ENCODE results near the gene ATP2B3. TPM values are rescaled to one million over a fixed set of nuclear protein-coding genes. Genes with fewer than 3 reads are reported as not detected.

The ATP2B3 gene
- polyA plus RNA-seq, 3 donors: 0.01 TPM; not detected in 2

- no peak overlapping the region for H3K27ac ChIP-seq (ENCODE audit: low read depth in 1 of 2, low read length in 2 of 2)
- Mint-ChIP-seq H3K4me3 (no peak overlapping the region), H3K27me3 (ENCODE audit: low read depth in 3 of 3) (peaks cover 0 to 6% (median 4%) of the 10 kb centered on the region in 3 donors), H3K36me3 (no peaks in the 10 kb centered on the region), H3K27ac (no peak overlapping the region), H3K4me1 (no peaks in the 10 kb centered on the region), H3K9me3 (peaks cover 0 to 21% (median 10%) of the 10 kb centered on the region in 7 donors)
- no peak for DNase-seq
- no peak overlapping the region for H3K4me2 ChIP-seq (replicated peaks; ENCODE audit: extremely low read depth, low read length, poor library complexity, severe bottlenecking)
- WGBS (ENCODE audit: insufficient coverage): no CpG with 5 or more reads among the region's 12 CpGs
- intact Hi-C loops (cut with micrococcal nuclease): no loop called here
- no peaks in the 10 kb centered on the region for H3K27me3 ChIP-seq (ENCODE audit: control insufficient read depth in 2 of 2, insufficient read depth in 2 of 2, low read length in 2 of 2)
- H3K36me3 ChIP-seq (replicated peaks in 1 of 2; ENCODE audit: control insufficient read depth in 1 of 2, insufficient read depth in 2 of 2, low read length in 2 of 2): no peaks in the 10 kb centered on the region
- H3K79me2 ChIP-seq (ENCODE audit: insufficient read depth, low read length): no peaks in the 10 kb centered on the region
- no peak overlapping the region for H3K4me3 ChIP-seq (replicated peaks in 1 of 3; ENCODE audit: low read depth in 2 of 3, low read length in 3 of 3)
- peaks cover 0 to 14% of the 10 kb centered on the region in 2 donors for H3K9me3 ChIP-seq (replicated peaks in 1 of 2; ENCODE audit: control insufficient read depth in 1 of 2, insufficient read depth in 1 of 2, low read length in 2 of 2)
- H3K9ac ChIP-seq (ENCODE audit: insufficient read depth, low read length, poor library complexity, severe bottlenecking): no peak overlapping the region
- H2AFZ ChIP-seq (ENCODE audit: insufficient read depth, low read depth, low read length, poor library complexity, severe bottlenecking): no peak overlapping the region
- no peaks in the 10 kb centered on the region for H3K4me1 ChIP-seq (ENCODE audit: control insufficient read depth in 1 of 2, insufficient read depth in 2 of 2, low read length in 2 of 2)
- no peak for TF ChIP-seq CTCF (IDR thresholded peaks at IDR 0.05)
- H4K20me1 ChIP-seq (ENCODE audit: insufficient read depth, low read length): no peaks in the 10 kb centered on the region
These were observed 111.2 kb downstream of the ATP2B3 start for GRCh38 chrX:153628665-153629064.

- Mint-ChIP-seq H3K4me3 (no peak overlapping the region), H3K4me1 (no peaks in the 10 kb centered on the region), H3K36me3 (no peaks in the 10 kb centered on the region), H3K27ac (no peak overlapping the region), H3K27me3 (ENCODE audit: low read depth in 3 of 3) (peaks cover 2 to 7% (median 6%) of the 10 kb centered on the region in 3 donors), H3K9me3 (peaks cover 0 to 21% (median 10%) of the 10 kb centered on the region in 7 donors)
- 100% methylated on average over 2 of the region's 2 CpGs for WGBS (ENCODE audit: insufficient coverage)
- H3K27me3 ChIP-seq (ENCODE audit: control insufficient read depth in 2 of 2, insufficient read depth in 2 of 2, low read length in 2 of 2): no peaks in the 10 kb centered on the region
- H4K20me1 ChIP-seq (ENCODE audit: insufficient read depth, low read length): no peaks in the 10 kb centered on the region
- H3K4me3 ChIP-seq (replicated peaks in 1 of 3; ENCODE audit: low read depth in 2 of 3, low read length in 3 of 3): no peak overlapping the region
- no peak overlapping the region for H3K27ac ChIP-seq (ENCODE audit: low read depth in 1 of 2, low read length in 2 of 2)
- H3K9me3 ChIP-seq (replicated peaks in 1 of 2; ENCODE audit: control insufficient read depth in 1 of 2, insufficient read depth in 1 of 2, low read length in 2 of 2): peaks cover 0 to 14% of the 10 kb centered on the region in 2 donors
- no peaks in the 10 kb centered on the region for H3K79me2 ChIP-seq (ENCODE audit: insufficient read depth, low read length)
- no peak for DNase-seq
- no peak for TF ChIP-seq CTCF (IDR thresholded peaks at IDR 0.05)
- no peak overlapping the region for H3K4me2 ChIP-seq (replicated peaks; ENCODE audit: extremely low read depth, low read length, poor library complexity, severe bottlenecking)
- no peak overlapping the region for H3K9ac ChIP-seq (ENCODE audit: insufficient read depth, low read length, poor library complexity, severe bottlenecking)
- intact Hi-C loops (cut with micrococcal nuclease): no loop called here
- no peaks in the 10 kb centered on the region for H3K4me1 ChIP-seq (ENCODE audit: control insufficient read depth in 1 of 2, insufficient read depth in 2 of 2, low read length in 2 of 2)
- H2AFZ ChIP-seq (ENCODE audit: insufficient read depth, low read depth, low read length, poor library complexity, severe bottlenecking): no peak overlapping the region
- H3K36me3 ChIP-seq (replicated peaks in 1 of 2; ENCODE audit: control insufficient read depth in 1 of 2, insufficient read depth in 2 of 2, low read length in 2 of 2): no peaks in the 10 kb centered on the region
These were observed 113.9 kb downstream of the ATP2B3 start for GRCh38 chrX:153631346-153631745.

Measured in CD14-positive monocyte (primary cell).